Right cardiac atrium (tissue), 5 donors: Measurements from ENCODE around the gene PLA2G6. TPM values are rescaled to one million over a fixed set of nuclear protein-coding genes. Genes with fewer than 3 reads are reported as not detected.

Experiments used
- ATAC-seq, 2 donors: fragments of 200-7000 bp; cut with Tn5 transposase; one replicate each; pipeline versions ENCODE4 v1.8.0 to v1.9.1; 2020; ENCODE audit warnings: moderate library complexity in 2 of 2, mild to moderate bottlenecking in 1 of 2
- DNase-seq, 3 donors: peaks; one replicate each; pipeline ENCODE4 v3.0.0-alpha.2; 2020
- H3K27ac ChIP-seq: one replicate; pipeline ENCODE4 v1.5.1; 2013; ENCODE audit warnings: mild to moderate bottlenecking, low read length, control low read depth, moderate library complexity
- H3K27me3 ChIP-seq: one replicate; pipeline ENCODE4 v1.6.1; 2013; ENCODE audit not compliant: control insufficient read depth, insufficient read depth
- H3K4me1 ChIP-seq: one replicate; pipeline ENCODE4 v1.6.1; 2013; ENCODE audit warnings: low read length; ENCODE audit not compliant: control insufficient read depth, insufficient read depth
- H3K4me3 ChIP-seq: one replicate; pipeline ENCODE4 v1.5.1; 2013; ENCODE audit warnings: low read length, control low read depth
- H3K9me3 ChIP-seq: one replicate; pipeline ENCODE4 v1.6.1; 2013; ENCODE audit warnings: low read length; ENCODE audit not compliant: control insufficient read depth
- WGBS: extraction: QIAGEN DNeasy Blood & Tissue Kit; methylation state at CpG from one replicate; pipeline ENCODE4 v1.1.7; 2013; 5-methylcytosine and 5-hydroxymethylcytosine counted together
- intact Hi-C, 4 donors: fragments of 100-400 bp; cut with DNase I; formaldehyde crosslinking; loops; one replicate each; pipeline versions ENCODE4 v1.11.0 to v1.14.0; 2022 to 2023
- polyA plus RNA-seq: library from polyadenylated mRNA; stranded (reverse); fragments of 200-250 nt; gene quantifications from one replicate; pipeline ENCODE4 v1.2.3, GENCODE V29; 2013
- total RNA-seq, 4 donors: library from RNA; stranded (reverse); fragmentation: NEBNext Ultra II Directional; extraction: Animal tissue kit (Norgen Biotek cat#: 25700); gene quantifications; one replicate each; pipeline ENCODE4 v1.2.1, GENCODE V29; 2021
- donor health status: healthy with polysubstance abuse.
- donor health status: DM: no; HTN: yes; CAD: no.
- donor health status: DM: no; HTN: no; CAD: no.
- donor health status: DM: no; HTN: yes; CAD: no; lungs with severe emphysema.
- donor health status: DM: yes; HTN: yes; CAD: no.

Gene PLA2G6
- total and polyA plus RNA-seq, 5 donors = 16.0 to 25.2 (median 16.4) TPM

DNA sequence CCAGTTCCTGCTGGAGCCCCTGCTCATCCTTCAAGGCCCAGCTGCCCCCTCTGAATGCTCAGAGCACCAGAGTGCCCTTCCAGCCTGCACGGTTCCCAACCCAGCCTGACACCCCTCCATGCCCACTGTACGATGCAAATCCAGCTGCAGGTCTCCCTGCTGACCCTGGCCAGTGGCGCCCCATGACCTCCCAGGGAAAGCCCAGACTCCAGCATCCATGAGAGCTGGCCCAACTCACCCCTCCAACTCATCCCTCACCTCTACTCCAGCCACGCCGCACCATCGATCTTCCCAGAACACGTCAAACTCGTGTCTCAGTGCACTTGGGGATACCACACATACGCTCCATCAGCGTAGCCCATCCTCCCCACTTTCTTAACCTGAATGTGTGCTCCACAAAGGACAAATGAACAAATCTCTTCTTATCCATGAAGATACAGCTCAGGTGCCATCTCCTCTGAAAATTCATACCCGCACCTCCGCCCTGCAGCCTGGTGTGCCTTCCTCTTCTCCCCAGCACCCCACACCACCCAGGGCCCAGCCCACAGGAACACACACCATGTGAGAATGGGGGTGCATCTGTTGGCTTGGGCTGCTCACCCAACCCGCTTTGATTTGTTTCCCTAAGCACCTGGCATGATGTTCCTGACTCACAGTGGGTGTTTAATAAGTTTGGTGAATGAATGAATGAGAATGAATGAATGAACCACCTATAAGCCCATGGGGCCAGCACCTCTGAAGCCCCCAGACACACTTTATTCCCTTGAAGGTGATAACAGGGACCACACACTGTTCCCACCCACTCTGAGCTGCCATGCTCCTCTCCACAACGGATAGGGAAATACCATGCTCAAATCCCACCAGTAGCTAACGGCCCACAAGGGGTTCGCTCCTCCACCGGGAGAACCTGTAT lies 6.2 kb downstream of the PLA2G6 start:
- WGBS = 86% methylated on average over 17 of the region's 17 CpGs
- ATAC-seq (no peak), DNase-seq (peak in 1 of 3 donors; percentile 25)
- intact Hi-C loops = no loop called here
- Histone ChIP-seq H3K27ac (peak overlapping the region; percentile 92), H3K27me3 (no peaks in the 10 kb centered on the region), H3K9me3 (no peaks in the 10 kb centered on the region), H3K4me3 (no peak overlapping the region), H3K4me1 (peaks cover 11% of the 10 kb centered on the region)

GRCh38 chr22:38174626-38175025 lies 7.0 kb downstream of the PLA2G6 start:
- no peak overlapping the region for H3K27ac ChIP-seq
- DNase-seq (peak in 1 of 3 donors; percentile 52), ATAC-seq (no peak)
- H3K27me3 ChIP-seq = no peaks in the 10 kb centered on the region
- intact Hi-C loops = no loop called here
- no peak overlapping the region for H3K4me3 ChIP-seq
- H3K9me3 ChIP-seq = no peaks in the 10 kb centered on the region
- 86% methylated on average over 14 of the region's 14 CpGs for WGBS
- H3K4me1 ChIP-seq = peaks cover 11% of the 10 kb centered on the region

DNA sequence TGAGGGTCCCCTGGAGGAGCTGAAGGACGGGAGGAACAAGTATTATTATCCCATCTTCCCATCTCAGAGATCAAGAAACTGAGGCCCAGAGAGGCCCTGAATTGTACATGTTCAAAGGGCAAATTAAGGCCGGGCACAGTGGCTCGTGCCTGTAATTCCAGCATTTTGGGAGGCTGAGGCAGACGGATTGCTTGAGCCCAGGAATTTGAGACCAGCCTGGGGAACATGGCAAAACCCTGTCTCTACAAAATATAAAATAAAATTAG lies 8.1 kb downstream of the PLA2G6 start:
- H3K9me3 ChIP-seq = no peaks in the 10 kb centered on the region
- intact Hi-C loops = no loop called here
- peaks cover 11% of the 10 kb centered on the region for H3K4me1 ChIP-seq
- ATAC-seq (no peak), DNase-seq (no peak)
- no peak overlapping the region for H3K27ac ChIP-seq
- over 99% methylated on average over 4 of the region's 4 CpGs for WGBS
- no peaks in the 10 kb centered on the region for H3K27me3 ChIP-seq
- no peak overlapping the region for H3K4me3 ChIP-seq

DNA sequence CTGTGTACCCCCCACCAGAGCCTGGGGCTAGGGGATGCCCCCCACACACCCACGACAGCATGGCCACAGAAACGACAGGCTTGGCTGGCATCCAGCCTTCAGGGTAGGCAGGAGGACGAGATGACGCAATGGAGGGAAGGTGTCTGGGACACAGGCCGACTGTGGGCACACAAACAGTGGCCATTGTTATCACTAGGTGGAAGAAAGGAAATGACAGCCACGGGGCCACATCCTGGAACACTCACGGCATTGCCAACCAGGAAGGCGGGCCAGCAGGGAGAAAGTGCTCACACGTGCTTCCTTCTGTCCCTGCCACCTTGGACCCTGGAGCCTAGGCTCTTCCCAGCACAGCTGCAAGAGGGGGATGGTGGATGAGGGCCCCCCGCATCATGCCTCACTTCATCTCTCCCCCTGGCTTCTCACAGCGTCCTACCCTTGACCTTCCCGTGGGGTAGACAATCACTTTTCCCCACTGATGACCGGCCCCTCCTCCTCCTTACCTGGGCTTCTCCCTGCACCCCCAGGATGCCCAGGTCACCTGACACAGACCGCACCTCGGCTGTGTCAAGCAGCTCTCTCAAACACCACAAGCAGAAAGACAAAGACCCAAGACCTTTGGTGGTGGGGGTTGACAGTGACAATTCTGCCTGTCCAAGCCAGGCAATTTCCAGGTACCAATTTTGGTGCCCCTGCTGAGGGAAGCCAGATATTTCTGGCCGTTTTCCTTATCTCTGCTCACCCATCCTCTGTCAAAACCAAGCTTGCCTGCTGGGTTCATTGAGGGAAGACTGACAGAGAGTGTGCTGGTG lies 8.6 kb downstream of the PLA2G6 start:
- ATAC-seq (peak; percentile 74 to 88), DNase-seq (peak; percentile 85 to 90 (median 86))
- intact Hi-C loops = no loop called here
- H3K27me3 ChIP-seq = no peaks in the 10 kb centered on the region
- no peaks in the 10 kb centered on the region for H3K9me3 ChIP-seq
- peaks cover 11% of the 10 kb centered on the region for H3K4me1 ChIP-seq
- 28% methylated on average over 16 of the region's 16 CpGs for WGBS
- peak overlapping the region; percentile 35 for H3K27ac ChIP-seq
- H3K4me3 ChIP-seq = no peak overlapping the region

DNA sequence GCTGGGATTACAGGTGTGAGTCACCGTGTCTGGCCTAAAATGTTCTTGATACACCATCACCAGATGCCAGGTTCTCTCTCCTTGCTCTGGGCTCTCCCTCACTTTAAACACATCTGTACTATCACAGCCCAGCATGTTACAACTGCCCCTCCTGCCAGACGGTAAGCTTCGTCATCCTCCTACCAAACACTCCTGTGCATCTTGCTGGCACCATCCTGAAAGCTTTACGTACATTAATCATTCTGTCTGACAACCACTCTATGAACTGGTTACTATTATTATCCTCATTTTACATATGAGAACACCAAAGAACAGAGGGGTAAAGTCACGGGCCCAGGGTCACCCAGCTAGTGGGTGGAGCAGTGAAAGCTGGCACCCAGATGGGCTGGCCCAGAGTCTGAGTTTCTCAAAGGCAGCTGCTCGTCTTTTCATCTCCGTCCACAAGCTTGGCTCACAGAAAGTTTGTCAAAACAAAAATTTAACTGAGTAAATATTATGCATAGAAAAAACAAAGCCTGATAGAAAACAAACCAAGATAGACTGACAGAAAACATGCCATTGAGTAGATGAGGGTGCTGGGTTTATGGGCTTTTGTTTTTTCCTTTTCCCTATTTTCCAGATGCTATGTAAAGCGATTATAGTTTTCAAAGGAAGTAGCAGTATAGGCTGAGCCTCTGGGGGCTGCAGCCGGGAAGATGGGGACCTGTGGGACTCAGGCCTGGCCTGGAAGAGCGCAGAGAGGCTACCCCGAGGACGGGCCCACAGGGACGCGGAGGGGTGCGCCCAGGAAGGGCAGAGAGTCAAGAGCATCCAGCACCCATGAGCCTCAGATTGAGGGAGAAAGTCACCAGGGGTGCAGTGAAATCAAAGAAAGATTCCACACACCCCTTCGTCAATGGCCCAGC lies 9.5 kb downstream of the PLA2G6 start:
- Histone ChIP-seq H3K4me1 (peaks cover 11% of the 10 kb centered on the region), H3K27me3 (no peaks in the 10 kb centered on the region), H3K4me3 (no peak overlapping the region), H3K9me3 (no peaks in the 10 kb centered on the region), H3K27ac (peak overlapping the region; percentile 35)
- WGBS = 56% methylated on average over 16 of the region's 16 CpGs
- DNase-seq (peak in 1 of 3 donors; percentile 9), ATAC-seq (peak in 1 of 2 donors; percentile 4)
- intact Hi-C loops = no loop called here

DNA sequence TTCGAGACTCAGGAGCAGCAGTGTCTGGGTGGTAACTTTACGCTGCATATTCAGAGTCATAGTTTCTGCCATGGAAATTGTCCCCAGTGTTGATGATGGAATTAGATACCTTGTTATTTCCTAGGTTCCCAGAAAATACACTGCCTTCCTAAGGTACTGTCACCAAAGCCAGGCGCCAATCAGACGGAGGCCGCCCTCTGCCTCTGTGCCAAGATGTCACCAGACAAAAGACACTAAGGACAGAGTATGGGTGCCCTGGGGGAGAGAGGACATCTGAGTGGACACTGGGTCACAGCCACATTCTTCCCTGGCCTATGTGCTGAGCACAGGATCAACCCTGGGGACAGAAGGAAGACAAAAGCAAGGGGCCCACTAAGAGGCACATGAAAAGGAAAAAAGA lies 11.2 kb downstream of the PLA2G6 start:
- DNase-seq (peak in 1 of 3 donors; percentile 59), ATAC-seq (no peak)
- no peak overlapping the region for H3K4me3 ChIP-seq
- H3K4me1 ChIP-seq = peaks cover 5% of the 10 kb centered on the region
- no peaks in the 10 kb centered on the region for H3K27me3 ChIP-seq
- WGBS = 86% methylated on average over 5 of the region's 5 CpGs
- no peak overlapping the region for H3K27ac ChIP-seq
- intact Hi-C loops = no loop called here
- H3K9me3 ChIP-seq = no peaks in the 10 kb centered on the region

DNA sequence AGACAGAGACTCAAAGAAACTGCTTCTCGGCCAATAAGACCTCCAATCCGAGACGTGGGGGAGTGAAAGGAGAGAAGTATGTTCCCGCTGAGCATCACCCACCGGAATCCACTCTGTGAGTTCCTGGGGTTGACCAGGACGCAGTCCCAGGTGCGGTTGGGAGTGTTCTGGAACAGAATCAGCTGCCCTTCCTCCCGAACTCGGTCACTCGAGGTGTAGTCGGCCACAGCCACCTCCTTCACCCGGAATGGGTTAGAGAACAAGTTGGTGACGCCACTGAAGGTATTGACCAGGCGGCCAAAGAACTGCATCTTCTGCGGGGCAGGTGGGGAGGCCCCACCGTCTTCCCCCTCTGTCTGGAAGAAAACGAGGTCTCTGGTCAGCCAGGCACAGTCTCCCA lies 12.5 kb downstream of the PLA2G6 start:
- H3K4me1 ChIP-seq = peaks cover 8% of the 10 kb centered on the region
- no peaks in the 10 kb centered on the region for H3K27me3 ChIP-seq
- DNase-seq (no peak), ATAC-seq (no peak)
- intact Hi-C loops = loop anchor here in 1 of 4 donors (10.0 kb wide), 1 partner anchor 56 kb away; no protein-coding TSS in a partner anchor
- 93% methylated on average over 17 of the region's 17 CpGs for WGBS
- H3K4me3 ChIP-seq = no peak overlapping the region
- H3K27ac ChIP-seq = no peak overlapping the region
- no peaks in the 10 kb centered on the region for H3K9me3 ChIP-seq

GRCh38 chr22:38167988-38168407 lies 13.6 kb downstream of the PLA2G6 start:
- DNase-seq (peak; percentile 69 to 78 (median 73)), ATAC-seq (peak; percentile 45 to 70)
- Histone ChIP-seq H3K4me1 (peaks cover 14% of the 10 kb centered on the region), H3K9me3 (no peaks in the 10 kb centered on the region), H3K27me3 (no peaks in the 10 kb centered on the region), H3K4me3 (no peak overlapping the region), H3K27ac (peak overlapping the region; percentile 40)
- WGBS = 37% methylated on average over 7 of the region's 7 CpGs
- intact Hi-C loops = loop anchor here in 1 of 4 donors (10.0 kb wide), 1 partner anchor 57 kb away; no protein-coding TSS in a partner anchor

GRCh38 chr22:38165922-38166593 lies 15.6 kb downstream of the PLA2G6 start:
- 85% methylated on average over 13 of the region's 13 CpGs for WGBS
- no peaks in the 10 kb centered on the region for H3K9me3 ChIP-seq
- DNase-seq (no peak), ATAC-seq (no peak)
- intact Hi-C loops = loop anchor here in 1 of 4 donors (10.0 kb wide), 1 partner anchor 59 kb away; no protein-coding TSS in a partner anchor
- no peak overlapping the region for H3K4me3 ChIP-seq
- no peak overlapping the region for H3K27ac ChIP-seq
- H3K4me1 ChIP-seq = peaks cover 14% of the 10 kb centered on the region
- no peaks in the 10 kb centered on the region for H3K27me3 ChIP-seq

DNA sequence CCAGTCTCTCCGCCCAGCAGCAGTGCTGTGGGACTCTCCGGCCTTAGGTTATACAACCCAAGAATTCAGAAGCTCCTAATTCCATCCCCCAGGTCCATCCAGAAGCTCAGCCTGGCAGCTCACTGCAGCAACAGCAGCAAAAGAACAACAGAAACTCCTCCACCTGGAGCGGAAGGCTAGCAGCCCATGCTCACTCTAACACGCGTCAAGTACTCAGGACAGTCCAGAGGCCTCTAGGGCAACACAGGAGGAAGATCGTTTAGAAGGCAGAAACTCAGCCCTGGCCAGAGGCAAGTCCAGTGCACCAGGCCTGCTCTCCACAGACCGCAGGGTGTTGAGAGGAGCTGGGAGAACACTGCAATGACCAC lies 17.1 kb downstream of the PLA2G6 start:
- peaks cover 14% of the 10 kb centered on the region for H3K4me1 ChIP-seq
- 89% methylated on average over 7 of the region's 7 CpGs for WGBS
- intact Hi-C loops = loop anchor here in 1 of 4 donors (10.0 kb wide), 1 partner anchor 60 kb away; no protein-coding TSS in a partner anchor

More for the DNA sequence above, 17.1 kb downstream of the PLA2G6 start:
- ATAC-seq = no peak
- no peak overlapping the region for H3K27ac ChIP-seq
- H3K9me3 ChIP-seq = no peaks in the 10 kb centered on the region
- DNase-seq = peak in 1 of 3 donors; percentile 5
- H3K4me3 ChIP-seq = no peak overlapping the region
- no peaks in the 10 kb centered on the region for H3K27me3 ChIP-seq
